ENCODE results near the gene ERV3-1. TPM values are rescaled to one million over a fixed set of nuclear protein-coding genes. Genes with fewer than 3 reads are reported as not detected.

The ERV3-1 gene
- total and polyA plus RNA-seq, 2 experiments from 2014 or later: 23.7 to 29.2 TPM

GRCh38 chr7:65004575-65004974, 1.9 kb downstream of the ERV3-1 start:
- H3K4me3 ChIP-seq: no peak overlapping the region
- H3K27ac ChIP-seq: no peak overlapping the region
- peaks cover 3% of the 10 kb centered on the region for H3K4me1 ChIP-seq (ENCODE audit: low read depth)
- no peaks in the 10 kb centered on the region for H3K27me3 ChIP-seq
- no peaks in the 10 kb centered on the region for H3K9me3 ChIP-seq (ENCODE audit: low read depth)
- no peak for TF ChIP-seq CTCF (IDR thresholded peaks at IDR 0.05; ENCODE audit: low read depth, low read length)
- peak in 1 of 2 donors; percentile 25 for DNase-seq (ENCODE audit: low read depth in 1 of 2, low spot score in 1 of 2)
- no peaks in the 10 kb centered on the region for H3K36me3 ChIP-seq

- no peak for DNase-seq (ENCODE audit: low read depth in 1 of 2, low spot score in 1 of 2)
- H3K27me3 ChIP-seq: no peaks in the 10 kb centered on the region
- H3K36me3 ChIP-seq: no peaks in the 10 kb centered on the region
- H3K4me1 ChIP-seq (ENCODE audit: low read depth): peaks cover 3% of the 10 kb centered on the region
- H3K4me3 ChIP-seq: no peak overlapping the region
- no peaks in the 10 kb centered on the region for H3K9me3 ChIP-seq (ENCODE audit: low read depth)
- no peak overlapping the region for H3K27ac ChIP-seq
- no peak for TF ChIP-seq CTCF (IDR thresholded peaks at IDR 0.05; ENCODE audit: low read depth, low read length)
Observed at GRCh38 chr7:65002972-65003585, 3.4 kb downstream of the ERV3-1 start.

- peak in 1 of 2 donors; percentile 28 for DNase-seq (ENCODE audit: low read depth in 1 of 2, low spot score in 1 of 2)
- no peaks in the 10 kb centered on the region for H3K27me3 ChIP-seq
- no peaks in the 10 kb centered on the region for H3K36me3 ChIP-seq
- no peaks in the 10 kb centered on the region for H3K9me3 ChIP-seq (ENCODE audit: low read depth)
- no peak overlapping the region for H3K4me3 ChIP-seq
- H3K4me1 ChIP-seq (ENCODE audit: low read depth): no peaks in the 10 kb centered on the region
- H3K27ac ChIP-seq: no peak overlapping the region
- TF ChIP-seq CTCF (IDR thresholded peaks at IDR 0.05; ENCODE audit: low read depth, low read length): no peak
Observed at GRCh38 chr7:65001291-65001814, 5.1 kb downstream of the ERV3-1 start.

GRCh38 chr7:64999165-65000004, 7.1 kb downstream of the ERV3-1 start:
- H3K36me3 ChIP-seq: no peaks in the 10 kb centered on the region
- no peaks in the 10 kb centered on the region for H3K4me1 ChIP-seq (ENCODE audit: low read depth)
- H3K27me3 ChIP-seq: no peaks in the 10 kb centered on the region
- no peak for TF ChIP-seq CTCF (IDR thresholded peaks at IDR 0.05; ENCODE audit: low read depth, low read length)
- H3K4me3 ChIP-seq: no peak overlapping the region
- H3K9me3 ChIP-seq (ENCODE audit: low read depth): no peaks in the 10 kb centered on the region
- H3K27ac ChIP-seq: no peak overlapping the region
- DNase-seq (ENCODE audit: low read depth in 1 of 2, low spot score in 1 of 2): peak in 1 of 2 donors; percentile 96

GRCh38 chr7:64998865-64999164, 7.7 kb downstream of the ERV3-1 start:
- no peak for TF ChIP-seq CTCF (IDR thresholded peaks at IDR 0.05; ENCODE audit: low read depth, low read length)
- no peak overlapping the region for H3K27ac ChIP-seq
- H3K27me3 ChIP-seq: no peaks in the 10 kb centered on the region
- H3K4me3 ChIP-seq: no peak overlapping the region
- no peaks in the 10 kb centered on the region for H3K4me1 ChIP-seq (ENCODE audit: low read depth)
- DNase-seq (ENCODE audit: low read depth in 1 of 2, low spot score in 1 of 2): no peak
- no peaks in the 10 kb centered on the region for H3K9me3 ChIP-seq (ENCODE audit: low read depth)
- no peaks in the 10 kb centered on the region for H3K36me3 ChIP-seq

Data from cardiac muscle cell (in vitro differentiated cells and primary cell).